Fibroblast of pulmonary artery (primary cell): Measurements from ENCODE around the gene FAM174C.

Experiments
- DNase-seq: peaks from one replicate; pipeline ENCODE4 v3.0.0-alpha.2; 2010; ENCODE audit warnings: low read depth
- H3K4me3 ChIP-seq: replicated peaks from 2 replicates; pipeline ENCODE4 v1.5.1; 2011; ENCODE audit warnings: low read depth, mild to moderate bottlenecking, control low read depth, low read length, moderate library complexity
- TF ChIP-seq, protein P1 (sequence below): IDR thresholded peaks from 2 replicates; pipeline ENCODE4 v1.5.1; 2011; ENCODE audit warnings: mild to moderate bottlenecking, control low read depth, low read length, inconsistent platforms; ENCODE audit errors: missing control alignments

The FAM174C gene

DNA sequence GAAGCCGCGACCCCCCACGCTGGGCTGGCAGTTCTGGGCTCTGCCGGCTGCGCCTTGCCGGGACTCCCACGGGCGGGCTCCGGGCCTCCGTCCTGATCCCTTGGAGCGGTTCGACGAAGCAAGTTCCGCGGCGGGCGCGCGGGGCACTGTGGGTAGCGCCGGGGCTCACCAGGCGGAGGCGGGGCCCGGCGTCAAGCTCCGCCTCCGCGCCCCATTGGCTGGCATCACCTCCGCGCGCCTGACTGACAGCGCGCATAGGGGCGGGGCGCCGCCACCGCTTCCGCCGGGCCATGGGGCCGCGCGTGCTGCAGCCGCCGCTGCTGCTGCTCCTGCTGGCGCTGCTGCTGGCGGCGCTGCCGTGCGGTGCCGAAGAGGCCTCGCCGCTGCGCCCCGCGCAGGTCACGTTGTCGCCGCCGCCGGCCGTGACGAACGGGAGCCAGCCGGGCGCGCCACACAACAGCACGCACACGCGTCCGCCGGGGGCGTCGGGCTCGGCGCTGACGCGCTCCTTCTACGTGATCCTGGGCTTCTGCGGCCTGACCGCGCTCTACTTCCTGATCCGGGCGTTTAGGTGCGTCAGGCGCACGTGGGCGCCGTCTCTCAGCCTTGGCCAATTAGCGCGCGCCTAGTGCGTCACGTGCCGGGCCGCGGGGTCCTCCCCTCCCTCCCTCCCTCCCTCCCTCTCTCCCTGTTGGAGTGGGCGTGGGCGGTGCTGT, at the start of gene FAM174C:
Gene FAM174C, plus strand, starts transcription at position 271 of the 716 bp plus-strand sequence. Its CDS starts 20 bp downstream, at position 291.
- DNase-seq, result peak; percentile 98
- peak within 1 kb of the TSS; percentile 68 for H3K4me3 ChIP-seq
- TF ChIP-seq, protein P1, sequence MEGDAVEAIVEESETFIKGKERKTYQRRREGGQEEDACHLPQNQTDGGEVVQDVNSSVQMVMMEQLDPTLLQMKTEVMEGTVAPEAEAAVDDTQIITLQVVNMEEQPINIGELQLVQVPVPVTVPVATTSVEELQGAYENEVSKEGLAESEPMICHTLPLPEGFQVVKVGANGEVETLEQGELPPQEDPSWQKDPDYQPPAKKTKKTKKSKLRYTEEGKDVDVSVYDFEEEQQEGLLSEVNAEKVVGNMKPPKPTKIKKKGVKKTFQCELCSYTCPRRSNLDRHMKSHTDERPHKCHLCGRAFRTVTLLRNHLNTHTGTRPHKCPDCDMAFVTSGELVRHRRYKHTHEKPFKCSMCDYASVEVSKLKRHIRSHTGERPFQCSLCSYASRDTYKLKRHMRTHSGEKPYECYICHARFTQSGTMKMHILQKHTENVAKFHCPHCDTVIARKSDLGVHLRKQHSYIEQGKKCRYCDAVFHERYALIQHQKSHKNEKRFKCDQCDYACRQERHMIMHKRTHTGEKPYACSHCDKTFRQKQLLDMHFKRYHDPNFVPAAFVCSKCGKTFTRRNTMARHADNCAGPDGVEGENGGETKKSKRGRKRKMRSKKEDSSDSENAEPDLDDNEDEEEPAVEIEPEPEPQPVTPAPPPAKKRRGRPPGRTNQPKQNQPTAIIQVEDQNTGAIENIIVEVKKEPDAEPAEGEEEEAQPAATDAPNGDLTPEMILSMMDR, result no peak

DNA sequence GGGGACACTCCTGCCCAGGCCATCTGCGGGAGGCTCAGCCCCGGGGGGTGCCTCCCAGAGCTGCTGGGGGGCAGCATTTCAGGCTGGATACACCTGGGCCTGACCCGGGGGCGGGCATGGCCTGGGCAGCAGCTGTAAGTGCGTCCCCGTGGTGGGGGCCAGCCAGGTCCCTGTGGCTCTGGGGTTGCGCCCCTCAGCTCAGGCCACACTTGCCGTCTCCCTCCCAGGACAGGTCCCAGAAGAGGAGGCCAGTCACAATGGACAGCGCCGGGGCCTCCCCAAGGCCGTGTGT, 49.2 kb upstream of the FAM174C start:
- TF ChIP-seq, protein P1, result no peak
- H3K4me3 ChIP-seq, result no peak overlapping the region
- no peak for DNase-seq

DNA sequence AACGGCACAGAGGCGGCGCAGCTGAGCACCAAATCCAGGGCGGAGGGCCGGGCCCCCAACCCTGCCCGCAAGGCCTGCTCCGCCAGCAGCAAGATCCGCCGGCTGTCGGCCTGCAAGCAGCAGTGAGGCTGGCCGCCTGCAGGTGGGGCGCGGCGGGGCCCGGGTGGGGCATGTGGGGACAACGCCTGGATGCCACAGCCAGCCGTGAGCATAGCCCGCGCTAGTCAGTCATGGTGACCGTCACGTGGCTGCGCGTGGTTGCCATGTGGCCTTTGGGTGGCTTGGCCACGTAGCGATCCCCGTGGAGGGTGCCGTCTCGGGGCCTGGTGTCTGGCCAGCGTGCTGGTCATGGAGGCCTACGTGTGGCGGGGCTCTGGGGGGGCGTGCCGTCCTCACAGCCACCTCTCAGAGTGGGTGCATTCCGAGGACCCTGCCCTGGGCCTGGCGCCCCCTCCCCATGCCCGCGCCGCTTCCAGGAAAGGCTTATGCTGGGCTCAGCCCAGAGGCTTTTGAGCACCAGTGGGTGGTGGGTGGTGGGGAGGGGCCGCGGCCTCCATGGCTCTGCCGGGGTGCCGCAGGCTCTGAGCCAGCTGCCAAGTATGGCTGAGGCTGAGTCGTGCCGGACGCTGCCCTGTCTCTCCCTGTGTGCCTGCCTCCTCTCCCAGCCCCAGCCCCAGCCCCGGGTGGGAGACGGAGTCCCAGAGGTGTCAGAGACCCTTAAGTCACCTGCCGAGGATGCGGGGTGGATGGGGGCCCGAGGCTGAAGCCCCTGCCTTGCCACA, 48.6 kb upstream of the FAM174C start:
- TF ChIP-seq, protein P1, result no peak
- no peak overlapping the region for H3K4me3 ChIP-seq
- no peak for DNase-seq

DNA sequence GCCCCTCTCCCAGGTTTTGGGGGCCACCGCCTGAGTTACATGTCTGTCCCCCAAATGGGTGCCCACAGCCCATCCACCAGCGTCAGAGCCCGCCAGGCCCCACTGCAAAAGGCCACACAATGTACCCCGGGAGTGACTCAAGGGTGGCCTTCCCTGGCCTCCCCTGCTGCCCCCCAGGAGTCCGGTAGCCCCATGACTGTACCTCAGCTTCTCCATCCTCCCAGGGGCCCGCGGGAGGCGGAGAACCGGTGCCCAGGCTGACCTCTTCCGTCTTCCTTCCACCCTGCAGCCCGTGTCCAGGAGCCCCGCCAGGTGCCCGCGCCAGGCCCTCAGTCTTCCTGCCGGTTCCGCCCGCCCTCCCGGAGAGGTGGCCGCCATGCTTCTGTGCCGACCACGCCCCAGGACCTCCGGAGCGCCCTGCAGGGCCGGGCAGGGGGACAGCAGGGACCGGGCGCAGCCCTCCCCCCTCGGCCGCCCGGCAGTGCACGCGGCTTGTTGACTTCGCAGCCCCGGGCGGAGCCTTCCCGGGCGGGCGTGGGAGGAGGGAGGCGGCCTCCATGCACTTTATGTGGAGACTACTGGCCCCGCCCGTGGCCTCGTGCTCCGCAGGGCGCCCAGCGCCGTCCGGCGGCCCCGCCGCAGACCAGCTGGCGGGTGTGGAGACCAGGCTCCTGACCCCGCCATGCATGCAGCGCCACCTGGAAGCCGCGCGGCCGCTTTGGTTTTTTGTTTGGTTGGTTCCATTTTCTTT, 47.9 kb upstream of the FAM174C start:
- TF ChIP-seq, protein P1, result no peak
- no peak for DNase-seq
- H3K4me3 ChIP-seq, result no peak overlapping the region

DNA sequence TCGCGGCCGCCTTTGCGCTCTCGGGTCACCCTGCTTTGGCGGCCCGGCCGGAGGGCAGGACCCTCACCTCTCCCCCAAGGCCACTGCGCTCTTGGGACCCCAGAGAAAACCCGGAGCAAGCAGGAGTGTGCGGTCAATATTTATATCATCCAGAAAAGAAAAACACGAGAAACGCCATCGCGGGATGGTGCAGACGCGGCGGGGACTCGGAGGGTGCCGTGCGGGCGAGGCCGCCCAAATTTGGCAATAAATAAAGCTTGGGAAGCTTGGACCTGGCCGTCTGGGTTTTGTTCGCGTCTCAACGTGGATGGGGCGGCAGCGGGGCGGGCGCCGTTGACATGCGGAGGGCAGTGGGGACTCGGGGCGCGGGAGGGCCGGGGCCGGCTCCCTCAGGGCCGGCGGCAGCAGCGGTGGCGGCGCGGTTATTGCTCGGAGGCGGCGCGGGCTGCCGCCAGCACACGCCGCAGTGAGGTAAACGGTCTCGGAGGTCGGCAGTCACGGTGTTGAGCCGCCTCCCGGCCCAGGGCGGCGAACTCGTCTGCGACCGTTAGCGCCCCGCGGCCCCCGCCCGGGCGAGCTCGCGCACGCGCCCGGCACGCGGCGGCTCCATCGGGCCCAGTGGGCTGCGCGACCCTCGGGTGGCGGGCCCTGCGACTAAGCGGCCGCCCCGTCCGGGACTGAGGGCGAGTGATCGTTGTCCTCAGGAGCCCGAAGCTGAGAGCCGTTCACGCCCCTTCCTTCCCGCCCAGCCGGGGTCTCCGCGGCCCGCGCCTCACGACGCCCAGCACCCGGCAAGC, 47.0 kb upstream of the FAM174C start:
- no peak for DNase-seq
- TF ChIP-seq, protein P1, result no peak
- no peak overlapping the region for H3K4me3 ChIP-seq

DNA sequence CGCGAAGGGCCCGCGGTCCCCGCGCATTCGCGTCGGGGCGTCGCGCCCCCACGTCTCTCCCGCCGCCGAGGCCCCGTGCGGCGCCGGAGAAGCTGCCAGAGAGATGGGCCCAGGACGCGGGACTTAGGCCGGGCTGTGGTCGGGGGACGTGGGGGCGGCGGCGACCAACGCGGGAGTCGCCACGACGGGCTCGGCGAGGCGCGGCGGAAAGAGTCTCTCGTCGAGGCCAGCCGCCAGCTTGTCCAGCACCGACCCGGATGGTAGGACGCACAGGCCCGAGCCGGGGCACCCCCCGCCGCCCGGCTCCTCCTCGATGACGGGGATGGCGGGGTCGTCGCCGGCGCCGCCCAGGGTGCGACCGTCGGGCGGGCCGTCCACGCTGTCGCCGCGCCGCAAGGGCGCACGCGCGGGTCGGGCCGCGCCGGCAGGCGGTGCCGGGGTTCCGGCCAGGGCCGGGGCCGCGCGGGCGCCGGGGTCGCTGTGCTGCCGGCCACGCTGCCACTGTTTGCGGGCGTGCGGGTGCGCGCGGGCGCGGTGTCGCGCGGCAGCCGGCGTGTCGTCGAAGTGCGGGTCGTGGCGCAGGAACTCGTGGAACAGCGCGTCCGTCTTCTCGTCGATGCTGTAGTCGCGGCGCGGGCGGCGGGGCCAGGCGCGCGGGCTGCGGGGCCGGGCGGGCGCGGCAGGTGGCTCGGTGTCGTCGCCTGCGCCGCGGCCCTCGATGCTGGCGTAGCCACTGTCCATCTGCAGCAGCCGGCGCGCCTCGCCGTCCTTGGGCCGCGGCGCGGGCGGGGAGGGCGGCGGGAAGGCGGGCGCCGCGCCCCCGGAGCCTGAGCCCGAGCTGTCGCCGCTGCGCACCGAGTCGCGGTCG, 46.0 kb upstream of the FAM174C start:
- H3K4me3 ChIP-seq, result no peak overlapping the region
- TF ChIP-seq, protein P1, result no peak
- no peak for DNase-seq
